GM12878 (cell line): ENCODE results near the gene TPRKB. TPM values are rescaled to one million over a fixed set of nuclear protein-coding genes. Genes with fewer than 3 reads are reported as not detected.
"Not testable (repeated sequence)": the region's sequence is repeated elsewhere in the genome, so short reads cannot be mapped to it uniquely, and the experiment has no call there.

Experiments
- ATAC-seq: fragments of 200-7000 bp; cut with Tn5 transposase; 3 replicates; pipeline ENCODE4 v1.9.1; 2020; ENCODE audit warnings: mild to moderate bottlenecking, moderate library complexity
- BruUV-seq: library from RNA; stranded (reverse); fragments of 400-500 nt; replicated peaks from 2 replicates; lab custom pipeline; 2021; lab: Mats Ljungman, UMichigan
- CTCF ChIA-PET: fragments of 300-600 bp; sonication (Branson Sonifier 250); formaldehyde crosslinking; extraction: SDS; loops from one replicate; lab custom pipeline; 2021; ENCODE audit warnings: inconsistent platforms; lab: Yijun Ruan, JAX
- POLR2A ChIA-PET: fragments of 350-600 bp; formaldehyde crosslinking; extraction: SDS; loops from one replicate; lab custom pipeline; 2021; ENCODE audit warnings: inconsistent platforms; lab: Charles Lee
- RAD21 ChIA-PET: fragments of 300-600 bp; sonication (Branson Sonifier 250); formaldehyde crosslinking; loops from one replicate; lab custom pipeline; 2023; ENCODE audit warnings: antibody characterized with exemption; ENCODE audit not compliant: unreplicated experiment; lab: Charles Lee
- SMC1A ChIA-PET: fragments of 300-600 bp; sonication (Branson Sonifier 250); formaldehyde crosslinking; loops from one replicate; lab custom pipeline; 2023; ENCODE audit not compliant: unreplicated experiment, uncharacterized antibody; lab: Charles Lee
- DNase-seq: peaks from one replicate; pipeline ENCODE4 v3.0.0-alpha.2; 2011; ENCODE audit warnings: low read depth, low spot score
- FAIRE-seq: peaks from 3 replicates; lab custom pipeline; 2011; peaks lifted over from hg19 to GRCh38; lab: Jason Lieb, UNC
- H2AFZ ChIP-seq: 2 replicates; pipeline ENCODE4 v1.6.0; 2011; ENCODE audit warnings: low read depth, low read length, control low read depth; ENCODE audit not compliant: control insufficient read depth
- H3K27ac ChIP-seq: 2 replicates; pipeline ENCODE4 v1.5.1; 2011; ENCODE audit warnings: control low read depth; ENCODE audit not compliant: control insufficient read depth, insufficient read depth
- H3K27me3 ChIP-seq, 2 experiments: replicated peaks in 1 of 2; 2 replicates each; pipeline versions ENCODE4 v1.6.0 to v1.6.1; 2011; ENCODE audit warnings: low read length in 1 of 2; ENCODE audit not compliant: control insufficient read depth in 2 of 2, insufficient read depth in 2 of 2
- H3K36me3 ChIP-seq, 2 experiments: 2 replicates each; pipeline ENCODE4 v1.5.1; 2011; ENCODE audit warnings: low read length in 1 of 2; ENCODE audit not compliant: control insufficient read depth in 2 of 2, insufficient read depth in 2 of 2
- H3K4me1 ChIP-seq: 2 replicates; pipeline ENCODE4 v1.6.1; 2011; ENCODE audit warnings: mild to moderate bottlenecking, low read length, moderate library complexity, mixed read lengths; ENCODE audit not compliant: control insufficient read depth, insufficient read depth
- H3K4me2 ChIP-seq: 2 replicates; pipeline ENCODE4 v1.6.0; 2011; ENCODE audit warnings: control low read depth; ENCODE audit not compliant: control insufficient read depth, insufficient read depth
- H3K4me3 ChIP-seq: fragments of 200-600 bp; sonication (generic); 2 replicates; pipeline ENCODE4 v1.5.1; 2016
- H3K79me2 ChIP-seq: 2 replicates; pipeline ENCODE4 v1.6.0; 2011; ENCODE audit warnings: low read length; ENCODE audit not compliant: control insufficient read depth, insufficient read depth
- H3K9ac ChIP-seq: 2 replicates; pipeline ENCODE4 v1.8.0; 2011; ENCODE audit warnings: low read length, control low read depth, mixed read lengths; ENCODE audit not compliant: control insufficient read depth, insufficient read depth
- H3K9me3 ChIP-seq: replicated peaks from 3 replicates; pipeline ENCODE4 v1.5.1; 2011; ENCODE audit warnings: mild to moderate bottlenecking, low read length; ENCODE audit not compliant: control insufficient read depth, insufficient read depth
- H4K20me1 ChIP-seq: 2 replicates; pipeline ENCODE4 v1.6.0; 2011; ENCODE audit not compliant: control insufficient read depth, insufficient read depth
- BRCA1 ChIP-seq: IDR thresholded peaks from 2 replicates; pipeline ENCODE4 v1.6.1; 2011; ENCODE audit warnings: low read depth, low read length, improper control_type of control experiment
- CBX3 ChIP-seq: fragments of 200-600 bp; sonication (generic); IDR thresholded peaks from 2 replicates; pipeline ENCODE4 v1.6.1; 2016; ENCODE audit warnings: low read depth, borderline replicate concordance
- CBX5 ChIP-seq: sonication (generic); IDR thresholded peaks from 2 replicates; pipeline ENCODE4 v1.6.1; 2016; ENCODE audit warnings: low read depth, moderate library complexity, mild to moderate bottlenecking, inconsistent platforms
- ESRRA ChIP-seq: IDR thresholded peaks from 2 replicates; pipeline ENCODE4 v1.6.1; 2012; ENCODE audit warnings: mild to moderate bottlenecking, low read length, improper control_type of control experiment
- KDM1A ChIP-seq: fragments of 200-600 bp; sonication (generic); IDR thresholded peaks from 2 replicates; pipeline ENCODE4 v1.6.1; 2016; ENCODE audit warnings: borderline replicate concordance
- MYB ChIP-seq: fragments of 150-350 bp; IDR thresholded peaks from 2 replicates; pipeline ENCODE4 v1.6.1; 2014; ENCODE audit warnings: mild to moderate bottlenecking, low read depth, low read length, borderline replicate concordance
- NFXL1 ChIP-seq: fragments of 450-650 bp; IDR thresholded peaks from 2 replicates; pipeline ENCODE4 v1.6.1; 2017; ENCODE audit warnings: antibody characterized with exemption, mild to moderate bottlenecking, borderline replicate concordance
- NFYB ChIP-seq: IDR thresholded peaks from 2 replicates; pipeline ENCODE4 v1.6.1; 2011; ENCODE audit warnings: low read depth, mild to moderate bottlenecking, low read length, improper control_type of control experiment, moderate library complexity; ENCODE audit not compliant: insufficient read depth
- PAX8 ChIP-seq: fragments of 450-650 bp; IDR thresholded peaks from 2 replicates; pipeline ENCODE4 v1.6.1; 2017; ENCODE audit warnings: mild to moderate bottlenecking, moderate library complexity
- PBX3 ChIP-seq: IDR thresholded peaks from 2 replicates; pipeline ENCODE4 v1.6.1; 2011; ENCODE audit warnings: mild to moderate bottlenecking, low read depth, low read length, moderate library complexity; ENCODE audit not compliant: insufficient replicate concordance
- RELB ChIP-seq: fragments of 450-650 bp; IDR thresholded peaks from 2 replicates; pipeline ENCODE4 v1.6.1; 2017; ENCODE audit warnings: low read depth, mild to moderate bottlenecking, moderate library complexity
- SMARCA5 ChIP-seq: fragments of 450-650 bp; IDR thresholded peaks from 2 replicates; pipeline ENCODE4 v1.6.1; 2017; ENCODE audit warnings: mild to moderate bottlenecking
- STAT1 ChIP-seq: fragments of 450-650 bp; conservative IDR thresholded peaks from 2 replicates; pipeline ENCODE4 v1.6.1; 2014; ENCODE audit warnings: antibody characterized with exemption, mild to moderate bottlenecking
- SUPT20H ChIP-seq: IDR thresholded peaks from 2 replicates; pipeline ENCODE4 v1.6.1; 2011; ENCODE audit warnings: low read depth, mild to moderate bottlenecking, low read length, moderate library complexity, borderline replicate concordance; ENCODE audit not compliant: control insufficient read depth
- TCF12 ChIP-seq: IDR thresholded peaks from 2 replicates; pipeline ENCODE4 v1.6.1; 2011; ENCODE audit warnings: low read depth, mild to moderate bottlenecking, low read length
- YY1 ChIP-seq: IDR thresholded peaks from 2 replicates; pipeline ENCODE4 v1.6.1; 2011; ENCODE audit warnings: low read depth, mild to moderate bottlenecking, low read length
- ZNF622 ChIP-seq: fragments of 450-650 bp; IDR thresholded peaks from 2 replicates; pipeline ENCODE4 v1.6.1; 2017; ENCODE audit warnings: mild to moderate bottlenecking, inconsistent platforms
- WGBS: methylation state at CpG from one replicate; pipeline ENCODE4 v1.1.6; 2016; ENCODE audit warnings: low lambda C conversion rate; ENCODE audit not compliant: insufficient replicate concordance, insufficient coverage; ENCODE audit errors: missing lambda C conversion rate; 5-methylcytosine and 5-hydroxymethylcytosine counted together
- in situ Hi-C: fragments of 300-500 bp; cut with MboI; formaldehyde crosslinking; loops from 9 replicates; pipeline ENCODE4 v1.14.3; 2018; ENCODE audit warnings: mixed read lengths
- intact Hi-C: fragments of 100-400 bp; cut with micrococcal nuclease; formaldehyde crosslinking; loops from one replicate; pipeline ENCODE4 v1.14.2; 2022; ENCODE audit not compliant: unreplicated experiment
- polyA plus RNA-seq, 11 experiments: library from polyadenylated mRNA; depleted of rRNA in 4 of 11; unstranded in 6 of 11; stranded (reverse) in 5 of 11; fragments of >200 nt; fragmentation: Nextera tagmentation in 4 of 11; fragmentation: Illumina TruSeq in 1 of 11; extraction: Ambion mirVana in 4 of 11; extraction: Trizol in 1 of 11; gene quantifications; 1 replicate in 1 of 11; 2 replicates in 10 of 11; pipeline versions ENCODE4 v1.2.1 to v1.2.3, GENCODE V29; 2011 to 2016; ENCODE audit warnings: inconsistent platforms in 2 of 11, missing spikeins in 2 of 11, low read depth in 1 of 11
- total RNA-seq, 4 experiments: library from RNA; depleted of rRNA in 3 of 4; stranded (reverse); fragments of >200 nt in 3 of 4; fragmentation: Illumina TruSeq in 1 of 4; extraction: Trizol in 1 of 4; gene quantifications; 2 replicates each; pipeline versions ENCODE4 v1.2.1 to v1.2.3, GENCODE V29; 2013 to 2021

TPRKB gene
- total and polyA plus RNA-seq, 10 of the 15 experiments (the other 5 are each of a cell fraction or from before 2014, with no cell fraction given): 28.1 to 129 (median 67.2) TPM

- H3K27ac ChIP-seq, H3K4me1 ChIP-seq, H3K4me3 ChIP-seq, BruUV-seq, intact Hi-C loops, FAIRE-seq, SMC1A ChIA-PET, DNase-seq, RAD21 ChIA-PET, H3K9ac ChIP-seq, H3K79me2 ChIP-seq, H3K4me2 ChIP-seq, POLR2A ChIA-PET, H2AFZ ChIP-seq, H4K20me1 ChIP-seq, in situ Hi-C loops, ATAC-seq, H3K36me3 ChIP-seq, H3K9me3 ChIP-seq, H3K27me3 ChIP-seq: not testable (repeated sequence)
- WGBS: 73% methylated on average over 4 of the region's 4 CpGs
- CTCF ChIA-PET: interaction anchor here (0.7 kb wide), 1 partner anchor 24 kb away, joined by 3 read pairs; no protein-coding TSS in a partner anchor
Observed at GRCh38 chr2:73717695-73718094, 19.4 kb downstream of the TPRKB start.

GRCh38 chr2:73717251-73717606 lies 19.9 kb downstream of the TPRKB start:
- H4K20me1 ChIP-seq: no peaks in the 10 kb centered on the region
- intact Hi-C loops: no loop called here
- FAIRE-seq: no peak
- no peak for TF ChIP-seq TCF12
- TF ChIP-seq NFYB: no peak
- no peak for TF ChIP-seq PAX8
- no peak for TF ChIP-seq CBX5
- TF ChIP-seq ZNF622: no peak
- no peak for TF ChIP-seq ESRRA
- no peak for TF ChIP-seq CBX3
- no peak for TF ChIP-seq NFXL1
- no peak for TF ChIP-seq YY1
- no peak for TF ChIP-seq KDM1A
- TF ChIP-seq PBX3: no peak
- no peak for TF ChIP-seq SUPT20H
- TF ChIP-seq STAT1: no peak
- no peak for TF ChIP-seq RELB
- no peak for TF ChIP-seq MYB
- TF ChIP-seq SMARCA5: no peak
- TF ChIP-seq BRCA1: no peak

More at GRCh38 chr2:73717251-73717606, 19.9 kb downstream of the TPRKB start:
- no peak overlapping the region for H3K9ac ChIP-seq
- SMC1A ChIA-PET: no interaction called here
- in situ Hi-C loops: no loop called here
- no peaks in the 10 kb centered on the region for H3K79me2 ChIP-seq
- RAD21 ChIA-PET: no interaction called here
- no peak overlapping the region for H3K27ac ChIP-seq
- H3K4me2 ChIP-seq: no peak overlapping the region
- CTCF ChIA-PET: interaction anchor here (0.7 kb wide), 1 partner anchor 24 kb away, joined by 3 read pairs; no protein-coding TSS in a partner anchor
- POLR2A ChIA-PET: no interaction called here
- H3K4me3 ChIP-seq: no peak overlapping the region
- BruUV-seq: no TSS peak
- H3K27me3 ChIP-seq: no peaks in the 10 kb centered on the region
- H2AFZ ChIP-seq: no peak overlapping the region
- peak; percentile 16; the same call in 1 of the 3 replicates for ATAC-seq
- H3K4me1 ChIP-seq: no peaks in the 10 kb centered on the region
- H3K36me3 ChIP-seq: no peaks in the 10 kb centered on the region
- no peak for DNase-seq
- H3K9me3 ChIP-seq: peaks cover 4% of the 10 kb centered on the region; the same call in 2 of the 3 replicates
